H1 (cell line): ENCODE data around the gene TNNT3. TPM values are rescaled to one million over a fixed set of nuclear protein-coding genes. Genes with fewer than 3 reads are reported as not detected.

Source experiments
- CTCF ChIA-PET: fragments of 300-600 bp; sonication (Branson Sonifier 250); formaldehyde crosslinking; loops from one replicate; lab custom pipeline; 2021; ENCODE audit not compliant: partially characterized antibody; lab: Charles Lee
- POLR2A ChIA-PET: fragments of 300-600 bp; sonication (Branson Sonifier 250); formaldehyde crosslinking; loops from one replicate; lab custom pipeline; 2021; ENCODE audit warnings: inconsistent platforms; ENCODE audit not compliant: partially characterized antibody; lab: Charles Lee
- DNase-seq, 2 experiments: peaks; one replicate each; pipeline versions ENCODE4 v3.0.0 to v3.0.0-alpha.2; 2010 to 2022; ENCODE audit warnings: low spot score in 2 of 2, low read depth in 1 of 2, mixed read lengths in 1 of 2
- FAIRE-seq: peaks from 2 replicates; lab custom pipeline; 2011; peaks lifted over from hg19 to GRCh38; lab: Jason Lieb, UNC
- H2AFZ ChIP-seq: 2 replicates; pipeline ENCODE4 v1.8.1; 2012; ENCODE audit warnings: low read length, inconsistent platforms
- H2AK5ac ChIP-seq: 2 replicates; pipeline ENCODE4 v1.6.1; 2013; ENCODE audit warnings: low read depth, low read length
- H2BK120ac ChIP-seq: replicated peaks from 2 replicates; pipeline ENCODE3; 2013; ENCODE audit warnings: low read depth, low read length, inconsistent platforms
- H2BK12ac ChIP-seq: 2 replicates; pipeline ENCODE4 v1.6.1; 2013; ENCODE audit warnings: low read depth, low read length
- H2BK15ac ChIP-seq: 2 replicates; pipeline ENCODE4 v1.6.1; 2013; ENCODE audit warnings: low read length
- H2BK20ac ChIP-seq: 2 replicates; pipeline ENCODE4 v1.6.1; 2013; ENCODE audit warnings: low read length
- H2BK5ac ChIP-seq: 2 replicates; pipeline ENCODE4 v1.6.1; 2013; ENCODE audit warnings: low read depth, low read length
- H3K14ac ChIP-seq: 2 replicates; pipeline ENCODE4 v1.6.1; 2013; ENCODE audit warnings: inconsistent platforms; ENCODE audit not compliant: insufficient read length
- H3K18ac ChIP-seq: 2 replicates; pipeline ENCODE4 v1.6.1; 2013; ENCODE audit warnings: low read length; ENCODE audit errors: extremely low read depth
- H3K23ac ChIP-seq: 2 replicates; pipeline ENCODE4 v1.6.1; 2013; ENCODE audit warnings: inconsistent platforms; ENCODE audit not compliant: insufficient read length
- H3K23me2 ChIP-seq: 2 replicates; pipeline ENCODE4 v1.6.1; 2013; ENCODE audit warnings: low read depth, low read length
- H3K27ac ChIP-seq: 2 replicates; pipeline ENCODE4 v1.6.1; 2011; ENCODE audit warnings: low read depth, low read length, inconsistent platforms
- H3K27me3 ChIP-seq, 4 experiments: replicated peaks in 1 of 4; 1 replicate in 1 of 4; 2 replicates in 3 of 4; pipeline versions ENCODE4 v1.6.1 to v1.8.1; 2011 to 2013; ENCODE audit warnings: low read length in 3 of 4, mild to moderate bottlenecking in 3 of 4, inconsistent platforms in 2 of 4, mixed read lengths in 2 of 4, moderate library complexity in 1 of 4; ENCODE audit not compliant: control insufficient read depth in 3 of 4, insufficient read depth in 3 of 4; ENCODE audit errors: extremely low read depth in 1 of 4
- H3K36me3 ChIP-seq, 4 experiments: 2 replicates each; pipeline versions ENCODE4 v1.6.1 to v1.8.1; 2011 to 2013; ENCODE audit warnings: mild to moderate bottlenecking in 4 of 4, low read length in 3 of 4, moderate library complexity in 2 of 4, control low read depth in 1 of 4, inconsistent platforms in 1 of 4; ENCODE audit not compliant: insufficient read depth in 4 of 4, control insufficient read depth in 2 of 4
- H3K4ac ChIP-seq: replicated peaks from 2 replicates; pipeline ENCODE3; 2013; ENCODE audit warnings: low read length, low read depth, mixed read lengths, inconsistent platforms; ENCODE audit not compliant: insufficient read length
- H3K4me1 ChIP-seq, 4 experiments: replicated peaks in 1 of 4; 1 replicate in 1 of 4; 2 replicates in 3 of 4; pipeline versions ENCODE4 v1.6.1 to v1.8.1; 2011 to 2013; ENCODE audit warnings: low read length in 3 of 4, inconsistent platforms in 2 of 4, mixed read lengths in 1 of 4; ENCODE audit not compliant: insufficient read depth in 4 of 4, control insufficient read depth in 3 of 4
- H3K4me2 ChIP-seq, 2 experiments: 2 replicates each; pipeline versions ENCODE4 v1.6.1 to v1.8.1; 2011 to 2013; ENCODE audit warnings: low read depth in 2 of 2, low read length in 2 of 2, control low read depth in 1 of 2, inconsistent platforms in 1 of 2, mild to moderate bottlenecking in 1 of 2; ENCODE audit not compliant: insufficient read depth in 1 of 2
- H3K4me3 ChIP-seq, 4 experiments: fragments of 200-600, 300-600 bp in 1 of 4; sonication (generic), shearing (Covaris generic), sonication (Bioruptor Twin) in 1 of 4; 2 replicates each; pipeline versions ENCODE4 v1.5.1 to v1.8.1; 2011 to 2016; ENCODE audit warnings: low read length in 4 of 4, low read depth in 3 of 4, control low read depth in 2 of 4, inconsistent platforms in 2 of 4, mild to moderate bottlenecking in 2 of 4, mixed read lengths in 1 of 4, moderate library complexity in 1 of 4; ENCODE audit not compliant: insufficient read depth in 2 of 4; ENCODE audit errors: extremely low read depth in 1 of 4
- H3K56ac ChIP-seq: replicated peaks from 2 replicates; pipeline ENCODE3; 2013; ENCODE audit warnings: low read depth, mild to moderate bottlenecking, mixed read lengths, low read length, inconsistent platforms; ENCODE audit not compliant: insufficient read length
- H3K79me1 ChIP-seq: 2 replicates; pipeline ENCODE4 v1.6.1; 2013; ENCODE audit warnings: low read depth, low read length, control low read depth
- H3K79me2 ChIP-seq, 2 experiments: 2 replicates each; pipeline versions ENCODE4 v1.6.1 to v1.8.1; 2012 to 2013; ENCODE audit warnings: low read length in 2 of 2, mild to moderate bottlenecking in 2 of 2, inconsistent platforms in 1 of 2; ENCODE audit not compliant: insufficient read depth in 2 of 2, control insufficient read depth in 1 of 2
- H3K9ac ChIP-seq, 4 experiments: replicated peaks in 1 of 4; 1 replicate in 1 of 4; 2 replicates in 3 of 4; pipeline versions ENCODE4 v1.6.1 to v1.8.1; 2011 to 2013; ENCODE audit warnings: low read depth in 3 of 4, low read length in 3 of 4, control low read depth in 2 of 4, mild to moderate bottlenecking in 2 of 4, moderate library complexity in 2 of 4, inconsistent platforms in 1 of 4; ENCODE audit errors: extremely low read depth in 1 of 4
- H3K9me3 ChIP-seq, 2 experiments: 2 replicates each; pipeline versions ENCODE4 v1.6.1 to v1.8.1; 2012 to 2013; ENCODE audit warnings: mild to moderate bottlenecking in 2 of 2, moderate library complexity in 2 of 2, control low read depth in 1 of 2, inconsistent platforms in 1 of 2, low read depth in 1 of 2, low read length in 1 of 2, mixed read lengths in 1 of 2; ENCODE audit not compliant: insufficient read depth in 2 of 2
- H4K20me1 ChIP-seq, 2 experiments: replicated peaks in 1 of 2; 2 replicates each; pipeline versions ENCODE3 to v1.8.1; 2011 to 2013; ENCODE audit warnings: inconsistent platforms in 2 of 2, low read length in 2 of 2, mild to moderate bottlenecking in 1 of 2; ENCODE audit not compliant: insufficient read depth in 2 of 2, control insufficient read depth in 1 of 2
- H4K5ac ChIP-seq: 2 replicates; pipeline ENCODE4 v1.6.1; 2013; ENCODE audit warnings: low read length, low read depth, mixed read lengths, inconsistent platforms; ENCODE audit not compliant: insufficient read length
- H4K8ac ChIP-seq: 2 replicates; pipeline ENCODE4 v1.8.0; 2013; ENCODE audit warnings: mild to moderate bottlenecking, moderate library complexity, low read length, inconsistent platforms; ENCODE audit not compliant: insufficient read depth; ENCODE audit errors: extremely low read depth
- H4K91ac ChIP-seq: replicated peaks from 2 replicates; pipeline ENCODE3; 2013; ENCODE audit warnings: low read length, mixed read lengths, inconsistent platforms; ENCODE audit not compliant: insufficient read length
- HDAC6 ChIP-seq: IDR thresholded peaks from one replicate; pipeline ENCODE4 v1.7.1; 2012; ENCODE audit warnings: low read depth, mild to moderate bottlenecking, inconsistent platforms, low read length, moderate library complexity
- SP2 ChIP-seq: IDR thresholded peaks from 2 replicates; pipeline ENCODE4 v1.6.1; 2012; ENCODE audit warnings: mild to moderate bottlenecking, low read length, inconsistent platforms
- WGBS, 2 experiments: shearing (Covaris generic) in 1 of 2; methylation state at CpG; one replicate each; pipeline versions ENCODE4 v1.1.6 to v1.1.7; 2013 to 2015; ENCODE audit warnings: low lambda C conversion rate in 2 of 2, mixed read lengths in 2 of 2, inconsistent platforms in 1 of 2, low coverage in 1 of 2, missing lambda C conversion rate in 1 of 2; ENCODE audit not compliant: insufficient replicate concordance in 2 of 2, insufficient coverage in 1 of 2, insufficient read length in 1 of 2; ENCODE audit errors: extremely low coverage in 1 of 2, missing lambda C conversion rate in 1 of 2; 5-methylcytosine and 5-hydroxymethylcytosine counted together
- polyA plus RNA-seq, 7 experiments: library from polyadenylated mRNA; depleted of rRNA in 3 of 7; stranded (reverse) in 5 of 7; unstranded in 2 of 7; fragments of >200 nt in 5 of 7; fragments of 200-250 nt in 2 of 7; gene quantifications; 1 replicate in 5 of 7; 2 replicates in 1 of 7; 4 replicates in 1 of 7; pipeline versions ENCODE4 v1.2.1 to v1.2.3, GENCODE V29; 2011 to 2013; ENCODE audit warnings: missing spikeins in 2 of 7, mixed read lengths in 2 of 7
- total RNA-seq: library from RNA; stranded (reverse); fragmentation: NEBNext Ultra II Directional; extraction: Animal tissue kit (Norgen Biotek cat#: 25700); gene quantifications from 2 replicates; pipeline ENCODE4 v1.2.1, GENCODE V29; 2021

TNNT3 gene
- total and polyA plus RNA-seq, 2 of the 8 experiments (the other 6 are each of a cell fraction or from before 2014, with no cell fraction given): not detected

DNA sequence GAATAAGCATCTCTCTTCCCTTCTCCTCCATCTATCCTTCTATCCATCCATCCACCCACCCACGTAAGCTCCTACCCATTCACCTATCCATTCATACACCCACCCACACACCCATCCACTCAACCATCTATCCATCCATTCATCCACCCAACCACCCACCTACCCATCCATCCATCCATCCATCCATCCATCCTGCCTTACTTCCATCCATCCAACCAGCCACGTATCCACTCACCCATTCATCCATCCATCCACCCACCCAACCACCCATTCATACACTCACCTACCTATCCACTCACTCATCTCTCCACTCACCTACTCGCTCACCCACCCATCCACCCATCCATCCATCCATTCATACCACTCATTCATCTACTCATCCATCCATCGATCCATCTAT is 13.2 kb downstream of the TNNT3 start:
- no peak overlapping the region for H2AK5ac ChIP-seq
- no peak overlapping the region for H2BK120ac ChIP-seq
- H3K36me3 ChIP-seq: no peaks in the 10 kb centered on the region
- no peak for TF ChIP-seq SP2
- no peak for TF ChIP-seq HDAC6
- WGBS, 2 experiments: 84 to 100% methylated on average over 3 to 4 of the region's 4 CpGs
- H3K18ac ChIP-seq: no peak overlapping the region
- no peak overlapping the region for H3K4me2 ChIP-seq
- no peaks in the 10 kb centered on the region for H3K79me1 ChIP-seq
- no peak overlapping the region for H4K5ac ChIP-seq
- no peak overlapping the region for H3K9ac ChIP-seq
- H2BK15ac ChIP-seq: no peak overlapping the region
- no peak overlapping the region for H2BK5ac ChIP-seq
- no peaks in the 10 kb centered on the region for H3K27me3 ChIP-seq
- DNase-seq (no peak), FAIRE-seq (no peak)
- H3K4ac ChIP-seq: no peak overlapping the region
- H3K79me2 ChIP-seq: no peaks in the 10 kb centered on the region
- no peaks in the 10 kb centered on the region for H4K20me1 ChIP-seq
- no peak overlapping the region for H4K8ac ChIP-seq
- H3K9me3 ChIP-seq: no peaks in the 10 kb centered on the region
- CTCF ChIA-PET: interaction anchor here (0.6 to 2.7 kb wide), 6 partner anchors 16 to 347 kb away, joined by 3 to 8 read pairs (median 5); no protein-coding TSS in a partner anchor
- no peak overlapping the region for H2AFZ ChIP-seq
- H3K23ac ChIP-seq: no peak overlapping the region
- H2BK12ac ChIP-seq: no peak overlapping the region
- H3K4me3 ChIP-seq: no peak overlapping the region
- POLR2A ChIA-PET: no interaction called here
- no peaks in the 10 kb centered on the region; a peak in 1 of 7 replicates for H3K4me1 ChIP-seq
- H3K23me2 ChIP-seq: peaks cover 4% of the 10 kb centered on the region; the same call in 1 of the 2 replicates
- no peak overlapping the region for H3K27ac ChIP-seq
- H4K91ac ChIP-seq: no peak overlapping the region
- H3K14ac ChIP-seq: no peak overlapping the region
- no peak overlapping the region for H2BK20ac ChIP-seq
- peak overlapping the region; percentile 53 for H3K56ac ChIP-seq
